ENCODE results near the gene C4A. TPM values are rescaled to one million over a fixed set of nuclear protein-coding genes. Genes with fewer than 3 reads are reported as not detected.
"Not testable (repeated sequence)": the region's sequence is repeated elsewhere in the genome, so short reads cannot be mapped to it uniquely, and the experiment has no call there.

The C4A gene
- total RNA-seq, 1 experiment from 2014 or later, result 1.5 TPM

- H3K4me1 Mint-ChIP-seq (ENCODE audit: low read depth, unreplicated experiment); H3K4me1 ChIP-seq; H3K9me3 ChIP-seq; H3K27ac Mint-ChIP-seq (ENCODE audit: unreplicated experiment); H3K9me3 Mint-ChIP-seq (ENCODE audit: unreplicated experiment); DNase-seq; H3K27me3 ChIP-seq (replicated peaks; ENCODE audit: control insufficient read depth, insufficient read depth, low read length); BruUV-seq (replicated peaks); POLR2A ChIA-PET; H3K36me3 ChIP-seq (ENCODE audit: control insufficient read depth, insufficient read depth, low read length); CTCF ChIA-PET; H3K4me3 Mint-ChIP-seq (ENCODE audit: unreplicated experiment); H3K36me3 Mint-ChIP-seq (ENCODE audit: insufficient read depth, unreplicated experiment); H3K27me3 Mint-ChIP-seq (ENCODE audit: insufficient read depth, unreplicated experiment); H3K4me3 ChIP-seq (ENCODE audit: low read depth, low read length); intact Hi-C loops (cut with micrococcal nuclease; ENCODE audit: unreplicated experiment): not testable (repeated sequence)
Measured at GRCh38 chr6:31989363-31989762, 7.5 kb downstream of the C4A start.

DNA sequence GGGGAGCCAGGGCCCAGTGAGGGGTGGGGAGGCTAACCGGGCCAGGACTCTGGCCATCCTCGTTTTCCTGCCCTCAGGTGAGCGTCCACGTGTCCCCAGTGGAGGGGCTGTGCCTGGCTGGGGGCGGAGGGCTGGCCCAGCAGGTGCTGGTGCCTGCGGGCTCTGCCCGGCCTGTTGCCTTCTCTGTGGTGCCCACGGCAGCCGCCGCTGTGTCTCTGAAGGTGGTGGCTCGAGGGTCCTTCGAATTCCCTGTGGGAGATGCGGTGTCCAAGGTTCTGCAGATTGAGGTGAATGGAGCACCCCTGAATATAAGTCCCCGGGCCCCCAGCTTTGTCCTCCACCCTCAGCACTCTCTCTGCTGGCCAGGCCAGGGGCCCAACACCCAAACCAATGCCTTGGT, 12.6 kb downstream of the C4A start:
- H3K36me3 Mint-ChIP-seq (ENCODE audit: insufficient read depth, unreplicated experiment); H3K27me3 ChIP-seq (replicated peaks; ENCODE audit: control insufficient read depth, insufficient read depth, low read length); H3K9me3 ChIP-seq; H3K4me3 ChIP-seq (ENCODE audit: low read depth, low read length); H3K27ac Mint-ChIP-seq (ENCODE audit: unreplicated experiment); CTCF ChIA-PET; DNase-seq; H3K36me3 ChIP-seq (ENCODE audit: control insufficient read depth, insufficient read depth, low read length); H3K27me3 Mint-ChIP-seq (ENCODE audit: insufficient read depth, unreplicated experiment); BruUV-seq (replicated peaks); H3K4me1 ChIP-seq; intact Hi-C loops (cut with micrococcal nuclease; ENCODE audit: unreplicated experiment); H3K4me1 Mint-ChIP-seq (ENCODE audit: low read depth, unreplicated experiment); H3K9me3 Mint-ChIP-seq (ENCODE audit: unreplicated experiment); H3K4me3 Mint-ChIP-seq (ENCODE audit: unreplicated experiment); POLR2A ChIA-PET: not testable (repeated sequence)

DNA sequence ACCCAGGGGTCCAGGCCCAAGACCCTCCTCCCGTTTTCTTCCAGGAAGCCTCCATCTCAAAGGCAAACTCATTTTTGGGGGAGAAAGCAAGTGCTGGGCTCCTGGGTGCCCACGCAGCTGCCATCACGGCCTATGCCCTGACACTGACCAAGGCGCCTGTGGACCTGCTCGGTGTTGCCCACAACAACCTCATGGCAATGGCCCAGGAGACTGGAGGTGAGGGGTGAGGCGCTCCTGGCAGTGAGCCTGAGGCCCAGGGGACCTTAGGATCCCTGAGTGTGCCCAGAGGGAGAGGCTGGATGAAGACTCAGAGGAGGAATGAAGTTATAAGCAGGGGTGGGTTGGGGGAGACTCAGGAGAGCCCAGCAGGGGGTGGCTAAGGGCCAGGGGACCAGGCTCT, 14.5 kb downstream of the C4A start:
- CTCF ChIA-PET; H3K9me3 ChIP-seq; H3K4me1 ChIP-seq; H3K27me3 ChIP-seq (replicated peaks; ENCODE audit: control insufficient read depth, insufficient read depth, low read length); H3K27me3 Mint-ChIP-seq (ENCODE audit: insufficient read depth, unreplicated experiment); intact Hi-C loops (cut with micrococcal nuclease; ENCODE audit: unreplicated experiment); H3K9me3 Mint-ChIP-seq (ENCODE audit: unreplicated experiment); POLR2A ChIA-PET; H3K36me3 Mint-ChIP-seq (ENCODE audit: insufficient read depth, unreplicated experiment); H3K36me3 ChIP-seq (ENCODE audit: control insufficient read depth, insufficient read depth, low read length); BruUV-seq (replicated peaks); H3K4me1 Mint-ChIP-seq (ENCODE audit: low read depth, unreplicated experiment); H3K4me3 ChIP-seq (ENCODE audit: low read depth, low read length); H3K27ac Mint-ChIP-seq (ENCODE audit: unreplicated experiment); DNase-seq; H3K4me3 Mint-ChIP-seq (ENCODE audit: unreplicated experiment): not testable (repeated sequence)

DNA sequence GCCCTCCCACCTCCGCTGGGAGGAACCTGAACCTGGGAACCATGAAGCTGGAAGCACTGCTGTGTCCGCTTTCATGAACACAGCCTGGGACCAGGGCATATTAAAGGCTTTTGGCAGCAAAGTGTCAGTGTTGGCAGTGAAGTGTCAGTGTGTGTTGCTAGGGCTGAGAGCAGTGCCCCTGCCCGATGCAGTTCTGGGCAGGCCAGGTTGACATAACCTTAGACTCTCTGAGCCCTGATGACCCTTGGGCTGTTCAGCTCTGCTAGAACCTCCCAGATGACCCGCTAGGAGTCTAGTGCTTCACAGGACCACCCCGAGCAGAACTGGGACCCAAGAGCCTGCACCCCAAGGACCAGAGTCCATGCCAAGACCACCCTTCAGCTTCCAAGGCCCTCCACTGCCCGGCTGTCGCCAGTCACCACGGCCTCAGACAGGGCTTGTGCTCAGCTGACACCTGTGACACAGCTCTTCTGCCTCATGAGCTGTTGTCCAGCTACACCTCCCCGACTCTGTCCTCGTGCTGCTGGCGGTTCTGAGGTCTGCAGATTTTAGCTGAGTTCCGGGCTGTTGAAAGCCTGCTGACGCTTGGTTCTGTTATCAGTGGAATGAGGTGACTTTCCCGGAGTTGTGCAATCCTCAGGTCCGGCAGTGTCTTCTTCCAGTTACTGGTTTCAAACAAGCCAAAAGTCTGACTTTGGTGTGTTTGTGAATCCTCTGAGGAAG, 20.9 kb downstream of the C4A start:
- intact Hi-C loops (cut with micrococcal nuclease; ENCODE audit: unreplicated experiment); H3K27ac Mint-ChIP-seq (ENCODE audit: unreplicated experiment); H3K4me1 ChIP-seq; DNase-seq; H3K4me3 ChIP-seq (ENCODE audit: low read depth, low read length); POLR2A ChIA-PET; H3K4me1 Mint-ChIP-seq (ENCODE audit: low read depth, unreplicated experiment); H3K9me3 Mint-ChIP-seq (ENCODE audit: unreplicated experiment); H3K4me3 Mint-ChIP-seq (ENCODE audit: unreplicated experiment); H3K27me3 Mint-ChIP-seq (ENCODE audit: insufficient read depth, unreplicated experiment); H3K36me3 Mint-ChIP-seq (ENCODE audit: insufficient read depth, unreplicated experiment); H3K9me3 ChIP-seq; BruUV-seq (replicated peaks); H3K27me3 ChIP-seq (replicated peaks; ENCODE audit: control insufficient read depth, insufficient read depth, low read length); H3K36me3 ChIP-seq (ENCODE audit: control insufficient read depth, insufficient read depth, low read length); CTCF ChIA-PET: not testable (repeated sequence)

DNA sequence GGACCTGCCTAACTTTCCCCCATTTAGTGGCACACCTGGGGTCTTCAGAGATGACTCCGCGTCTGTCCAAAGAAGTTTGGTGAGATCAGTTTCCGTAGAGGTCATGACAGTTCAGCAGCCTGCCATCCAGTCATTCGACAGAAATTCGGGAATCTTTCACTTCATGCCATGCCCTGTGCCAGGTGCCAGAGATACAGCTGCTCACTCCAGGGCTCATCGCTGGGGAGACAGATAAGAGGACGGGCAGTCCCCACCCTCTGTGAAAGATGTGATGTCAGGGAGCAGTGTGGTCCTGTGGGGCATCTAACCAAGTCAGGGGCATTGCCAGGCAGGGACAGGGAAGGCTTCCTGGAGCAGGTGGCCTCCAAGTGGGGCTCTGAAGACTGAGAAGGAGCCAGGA, 21.4 kb downstream of the C4A start:
- H3K27ac Mint-ChIP-seq (ENCODE audit: unreplicated experiment); H3K9me3 ChIP-seq; POLR2A ChIA-PET; H3K4me1 ChIP-seq; DNase-seq; BruUV-seq (replicated peaks); H3K36me3 ChIP-seq (ENCODE audit: control insufficient read depth, insufficient read depth, low read length); H3K27me3 ChIP-seq (replicated peaks; ENCODE audit: control insufficient read depth, insufficient read depth, low read length); H3K36me3 Mint-ChIP-seq (ENCODE audit: insufficient read depth, unreplicated experiment); H3K27me3 Mint-ChIP-seq (ENCODE audit: insufficient read depth, unreplicated experiment); H3K4me3 Mint-ChIP-seq (ENCODE audit: unreplicated experiment); H3K9me3 Mint-ChIP-seq (ENCODE audit: unreplicated experiment); H3K4me3 ChIP-seq (ENCODE audit: low read depth, low read length); CTCF ChIA-PET; H3K4me1 Mint-ChIP-seq (ENCODE audit: low read depth, unreplicated experiment); intact Hi-C loops (cut with micrococcal nuclease; ENCODE audit: unreplicated experiment): not testable (repeated sequence)

DNA sequence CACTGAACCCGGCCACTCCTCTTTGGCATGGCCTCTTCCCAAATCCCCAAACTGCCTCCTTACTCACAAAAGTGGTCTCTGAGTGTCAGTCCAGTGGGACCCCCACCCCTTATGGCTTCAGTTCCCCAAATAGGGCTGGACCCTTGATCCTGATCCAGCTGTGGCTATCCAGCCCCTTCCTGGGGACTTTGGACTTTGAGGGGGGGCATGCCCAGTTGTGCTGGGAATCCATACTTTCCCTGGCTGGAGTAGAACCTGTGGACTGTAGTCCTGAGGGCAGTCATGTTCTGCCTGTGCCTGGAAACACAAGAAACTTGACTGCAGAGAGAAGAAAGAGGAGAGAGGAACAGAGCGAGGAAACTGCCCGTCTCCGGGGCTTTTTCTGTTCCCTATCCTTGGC, 22.5 kb downstream of the C4A start:
- H3K9me3 ChIP-seq; H3K36me3 Mint-ChIP-seq (ENCODE audit: insufficient read depth, unreplicated experiment); H3K4me3 Mint-ChIP-seq (ENCODE audit: unreplicated experiment); H3K27ac Mint-ChIP-seq (ENCODE audit: unreplicated experiment); BruUV-seq (replicated peaks); H3K4me1 ChIP-seq; H3K27me3 Mint-ChIP-seq (ENCODE audit: insufficient read depth, unreplicated experiment); H3K27me3 ChIP-seq (replicated peaks; ENCODE audit: control insufficient read depth, insufficient read depth, low read length); POLR2A ChIA-PET; DNase-seq; H3K4me1 Mint-ChIP-seq (ENCODE audit: low read depth, unreplicated experiment); H3K9me3 Mint-ChIP-seq (ENCODE audit: unreplicated experiment); H3K36me3 ChIP-seq (ENCODE audit: control insufficient read depth, insufficient read depth, low read length); H3K4me3 ChIP-seq (ENCODE audit: low read depth, low read length); intact Hi-C loops (cut with micrococcal nuclease; ENCODE audit: unreplicated experiment); CTCF ChIA-PET: not testable (repeated sequence)

DNA sequence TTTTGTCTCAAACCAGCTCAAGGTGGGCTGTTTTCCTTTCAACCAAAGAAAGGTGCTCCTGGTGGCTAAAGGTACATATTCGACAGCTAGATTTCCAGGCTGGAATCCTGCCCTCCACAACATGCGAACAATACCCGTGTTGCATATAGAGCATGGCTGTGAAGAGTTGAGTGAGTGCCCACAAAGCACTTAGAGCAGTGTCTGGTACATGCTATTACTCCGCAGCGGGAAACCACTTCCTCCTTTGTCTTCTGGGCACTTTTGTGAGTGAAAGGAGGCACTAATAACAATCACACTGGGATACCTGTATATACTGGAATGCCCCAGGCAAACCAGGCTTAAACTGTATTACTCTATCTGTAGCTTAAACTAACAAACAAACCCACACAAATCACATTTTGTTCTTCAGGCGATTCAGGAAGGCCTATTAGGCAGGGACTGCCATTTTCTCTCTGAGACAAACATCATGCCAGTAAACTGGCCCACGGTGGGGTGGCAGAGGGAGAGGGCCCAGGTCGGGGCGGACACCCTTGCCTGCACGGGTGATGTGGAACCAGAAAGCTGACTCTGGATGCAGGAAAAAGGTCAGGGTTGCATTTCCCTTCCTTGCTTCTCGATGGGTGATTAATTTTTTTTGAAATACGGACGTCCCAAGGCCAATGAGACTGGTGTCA, 23.1 kb downstream of the C4A start:
- BruUV-seq (replicated peaks); H3K4me1 ChIP-seq; POLR2A ChIA-PET; H3K4me3 ChIP-seq (ENCODE audit: low read depth, low read length); H3K9me3 ChIP-seq; H3K27ac Mint-ChIP-seq (ENCODE audit: unreplicated experiment); H3K4me3 Mint-ChIP-seq (ENCODE audit: unreplicated experiment); H3K9me3 Mint-ChIP-seq (ENCODE audit: unreplicated experiment); H3K36me3 ChIP-seq (ENCODE audit: control insufficient read depth, insufficient read depth, low read length); CTCF ChIA-PET; H3K36me3 Mint-ChIP-seq (ENCODE audit: insufficient read depth, unreplicated experiment); intact Hi-C loops (cut with micrococcal nuclease; ENCODE audit: unreplicated experiment); H3K4me1 Mint-ChIP-seq (ENCODE audit: low read depth, unreplicated experiment); H3K27me3 ChIP-seq (replicated peaks; ENCODE audit: control insufficient read depth, insufficient read depth, low read length); H3K27me3 Mint-ChIP-seq (ENCODE audit: insufficient read depth, unreplicated experiment): not testable (repeated sequence)
- DNase-seq, result peak in 1 of 2 experiments; percentile 29
